HepG2 (cell line): ENCODE results near the gene MFAP1. TPM values are rescaled to one million over a fixed set of nuclear protein-coding genes. Genes with fewer than 3 reads are reported as not detected.

Experiments
- CEBPG ChIP-seq: IDR thresholded peaks from 2 replicates; pipeline ENCODE4 v1.6.1; 2016
- GABPA ChIP-seq, 2 experiments: IDR thresholded peaks; 2 replicates each; pipeline ENCODE4 v1.6.1; 2011 to 2016; ENCODE audit warnings: low read depth in 2 of 2, low read length in 1 of 2, missing biosample characterization in 1 of 2, missing genetic modification characterization in 1 of 2
- HMGXB3 ChIP-seq: sonication (generic); formaldehyde crosslinking; IDR thresholded peaks from 2 replicates; pipeline ENCODE4 v1.4.0; 2020; ENCODE audit warnings: missing genetic modification reagents, borderline replicate concordance
- IRF2 ChIP-seq: IDR thresholded peaks from 2 replicates; pipeline ENCODE4 v1.6.1; 2018; ENCODE audit warnings: missing genetic modification reagents, missing compliant biosample characterization
- MED13 ChIP-seq: sonication (generic); formaldehyde crosslinking; IDR thresholded peaks from 2 replicates; pipeline ENCODE4 v1.5.0; 2020; ENCODE audit warnings: missing genetic modification reagents
- MYNN ChIP-seq: sonication (generic); formaldehyde crosslinking; IDR thresholded peaks from 2 replicates; pipeline ENCODE4 v1.4.0; 2020; ENCODE audit warnings: mild to moderate bottlenecking, low read depth, missing genetic modification reagents
- NFRKB ChIP-seq: fragments of 450-650 bp; IDR thresholded peaks from 2 replicates; pipeline ENCODE4 v1.6.1; 2017
- SIX1 ChIP-seq: sonication (generic); formaldehyde crosslinking; IDR thresholded peaks from 2 replicates; pipeline ENCODE4 v1.4.0; 2020; ENCODE audit warnings: missing genetic modification reagents, borderline replicate concordance
- SOX13 ChIP-seq, 3 experiments: fragments of 450-650 bp in 1 of 3; sonication (generic) in 1 of 3; formaldehyde crosslinking in 1 of 3; IDR thresholded peaks in 2 of 3; conservative IDR thresholded peaks in 1 of 3; 2 replicates each; pipeline versions ENCODE4 v1.5.0 to v1.6.1; 2016 to 2020; ENCODE audit warnings: antibody characterized with exemption in 1 of 3, mild to moderate bottlenecking in 1 of 3, missing compliant biosample characterization in 1 of 3, missing genetic modification reagents in 1 of 3, moderate library complexity in 1 of 3
- SSRP1 ChIP-seq: IDR thresholded peaks from 2 replicates; pipeline ENCODE4 v1.6.1; 2016; ENCODE audit warnings: control low read depth
- TFDP2 ChIP-seq: sonication (generic); formaldehyde crosslinking; IDR thresholded peaks from 2 replicates; pipeline ENCODE4 v1.4.0; 2020; ENCODE audit warnings: missing genetic modification reagents
- YY1 ChIP-seq: IDR thresholded peaks from 2 replicates; pipeline ENCODE4 v1.6.1; 2011; ENCODE audit warnings: low read length, low read depth, moderate library complexity, mild to moderate bottlenecking; ENCODE audit not compliant: insufficient read depth, insufficient replicate concordance
- ZFAT ChIP-seq: sonication (generic); formaldehyde crosslinking; conservative IDR thresholded peaks from 2 replicates; pipeline ENCODE4 v1.8.1; 2023; ENCODE audit warnings: missing genetic modification reagents, inconsistent platforms
- ZKSCAN8 ChIP-seq: IDR thresholded peaks from 2 replicates; pipeline ENCODE4 v1.6.1; 2016; ENCODE audit warnings: borderline replicate concordance, missing genetic modification reagents, missing compliant biosample characterization
- ZNF10 ChIP-seq: sonication (generic); formaldehyde crosslinking; IDR thresholded peaks from 2 replicates; pipeline ENCODE4 v1.4.0; 2020; ENCODE audit warnings: mild to moderate bottlenecking, low read depth, missing genetic modification reagents, borderline replicate concordance
- ZNF143 ChIP-seq: sonication (generic); formaldehyde crosslinking; IDR thresholded peaks from 2 replicates; pipeline ENCODE4 v1.4.0; 2020; ENCODE audit warnings: missing genetic modification reagents
- ZNF253 ChIP-seq: sonication (generic); formaldehyde crosslinking; IDR thresholded peaks from 2 replicates; pipeline ENCODE4 v1.8.0; 2022; ENCODE audit warnings: mild to moderate bottlenecking, missing genetic modification reagents, borderline replicate concordance
- ZNF547 ChIP-seq: sonication (generic); formaldehyde crosslinking; IDR thresholded peaks from 2 replicates; pipeline ENCODE4 v1.5.1; 2020; ENCODE audit warnings: mild to moderate bottlenecking, missing genetic modification reagents
- ZNF775 ChIP-seq: sonication (generic); formaldehyde crosslinking; IDR thresholded peaks from 2 replicates; pipeline ENCODE4 v1.4.0; 2020; ENCODE audit warnings: missing genetic modification reagents, mild to moderate bottlenecking, moderate library complexity, borderline replicate concordance
- polyA plus RNA-seq, 8 experiments: library from polyadenylated mRNA; depleted of rRNA in 3 of 8; stranded (reverse) in 7 of 8; unstranded in 1 of 8; fragments of >200 nt; fragmentation: Illumina TruSeq in 4 of 8; extraction: Trizol in 4 of 8; gene quantifications; 2 replicates each; pipeline versions ENCODE4 v1.2.1 to v1.2.3, GENCODE V29; 2011 to 2016; ENCODE audit warnings: low read depth in 4 of 8, missing spikeins in 1 of 8, mixed read lengths in 1 of 8; ENCODE audit not compliant: insufficient read depth in 1 of 8
- total RNA-seq, 5 experiments: library from RNA; depleted of rRNA; stranded (reverse); fragments of >200 nt; fragmentation: Illumina TruSeq; extraction: Trizol; gene quantifications; 2 replicates each; pipeline ENCODE4 v1.2.3, GENCODE V29; 2016; ENCODE audit warnings: low read depth in 1 of 5
- TF ChIP-seq, protein P1 (sequence below): sonication (generic); formaldehyde crosslinking; IDR thresholded peaks from 2 replicates; pipeline ENCODE4 v1.5.1; 2020; ENCODE audit warnings: missing genetic modification reagents, mild to moderate bottlenecking, borderline replicate concordance
- TF ChIP-seq, protein P2 (sequence below): sonication (generic); formaldehyde crosslinking; IDR thresholded peaks from 2 replicates; pipeline ENCODE4 v1.4.0; 2020; ENCODE audit warnings: missing genetic modification reagents, borderline replicate concordance

MFAP1 gene
- total and polyA plus RNA-seq, 2 of the 13 experiments (the other 11 are each of a cell fraction or from before 2014, with no cell fraction given), result 11.8 to 39.5 TPM

DNA sequence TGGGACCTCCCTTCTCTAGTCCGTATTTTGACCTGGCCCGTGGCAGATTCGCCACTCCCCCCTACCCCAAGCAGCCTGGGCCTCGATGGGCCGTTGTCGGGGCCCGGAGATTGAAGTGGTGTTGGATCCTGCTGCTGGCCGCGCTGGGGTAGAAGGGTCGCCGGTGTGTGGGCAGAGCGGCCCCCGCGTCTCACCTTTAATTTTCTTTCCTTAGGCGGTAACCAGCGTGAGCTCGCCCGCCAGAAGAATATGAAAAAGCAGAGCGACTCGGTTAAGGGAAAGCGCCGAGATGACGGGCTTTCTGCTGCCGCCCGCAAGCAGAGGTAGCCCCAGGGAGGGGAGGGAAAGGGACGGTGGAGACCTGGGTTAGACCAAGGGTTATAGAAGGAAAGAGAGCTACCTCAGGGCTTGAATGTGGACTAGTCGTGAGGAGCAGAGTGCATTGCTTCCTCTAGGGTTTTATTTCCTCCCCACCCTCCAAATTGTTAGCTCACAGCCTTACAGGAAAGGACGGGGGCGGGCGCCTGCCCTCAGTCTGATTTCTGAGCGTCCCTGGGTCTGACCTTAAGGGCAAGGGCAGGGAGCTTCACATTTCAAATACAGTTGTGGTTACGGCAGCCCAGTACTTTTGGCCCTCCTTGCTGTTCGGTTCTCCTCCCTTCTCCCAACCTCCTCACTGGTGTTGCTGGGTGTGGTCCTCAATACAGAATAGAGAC, 31.6 kb downstream of the MFAP1 start (continued):
- TF ChIP-seq HMGXB3 (CRISPR knock-in tag) (0 out of 2 replicates have a peak, but pooled peaks have one; percentile 14), TFDP2 (CRISPR knock-in tag) (no peak), ZKSCAN8 (CRISPR knock-in tag) (no peak), MYNN (no peak), ZNF253 (0 out of 2 replicates have a peak, but pooled peaks have one; percentile 39), ZNF143 (CRISPR knock-in tag) (no peak), SIX1 (no peak), ZFAT (peak; percentile 81; the same call in 1 of the 2 replicates), ZNF10 (CRISPR knock-in tag) (no peak), NFRKB (no peak), MED13 (CRISPR knock-in tag) (no peak), GABPA (IDR thresholded peaks at IDR 0.05; ENCODE audit: low read depth, low read length) (no peak), GABPA (CRISPR knock-in tag; IDR thresholded peaks at IDR 0.05; ENCODE audit: low read depth) (no peak), ZNF547 (CRISPR knock-in tag) (no peak), CEBPG (CRISPR knock-in tag) (no peak), SOX13 (IDR thresholded peaks at IDR 0.05) (no peak), SOX13 (CRISPR knock-in tag; conservative IDR thresholded peaks at IDR 0.05 in 1 of 2, IDR thresholded peaks at IDR 0.05 in 1 of 2) (no peak), SSRP1 (CRISPR knock-in tag) (no peak), IRF2 (no peak), ZNF775 (CRISPR knock-in tag) (no peak), YY1 (no peak)
- TF ChIP-seq, protein P1, sequence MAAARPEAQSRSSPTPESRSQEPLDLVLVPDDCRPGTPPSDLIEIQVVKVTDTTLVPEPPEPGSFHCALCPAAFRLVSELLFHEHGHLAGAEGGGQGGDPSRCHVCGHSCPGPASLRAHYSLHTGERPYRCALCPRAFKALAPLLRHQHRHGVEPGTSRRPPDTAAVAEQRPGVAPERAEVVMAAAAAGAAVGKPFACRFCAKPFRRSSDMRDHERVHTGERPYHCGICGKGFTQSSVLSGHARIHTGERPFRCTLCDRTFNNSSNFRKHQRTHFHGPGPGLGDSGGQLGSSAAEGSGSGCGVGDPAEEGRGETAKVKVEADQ (CRISPR knock-in tag), result no peak
- TF ChIP-seq, protein P2, sequence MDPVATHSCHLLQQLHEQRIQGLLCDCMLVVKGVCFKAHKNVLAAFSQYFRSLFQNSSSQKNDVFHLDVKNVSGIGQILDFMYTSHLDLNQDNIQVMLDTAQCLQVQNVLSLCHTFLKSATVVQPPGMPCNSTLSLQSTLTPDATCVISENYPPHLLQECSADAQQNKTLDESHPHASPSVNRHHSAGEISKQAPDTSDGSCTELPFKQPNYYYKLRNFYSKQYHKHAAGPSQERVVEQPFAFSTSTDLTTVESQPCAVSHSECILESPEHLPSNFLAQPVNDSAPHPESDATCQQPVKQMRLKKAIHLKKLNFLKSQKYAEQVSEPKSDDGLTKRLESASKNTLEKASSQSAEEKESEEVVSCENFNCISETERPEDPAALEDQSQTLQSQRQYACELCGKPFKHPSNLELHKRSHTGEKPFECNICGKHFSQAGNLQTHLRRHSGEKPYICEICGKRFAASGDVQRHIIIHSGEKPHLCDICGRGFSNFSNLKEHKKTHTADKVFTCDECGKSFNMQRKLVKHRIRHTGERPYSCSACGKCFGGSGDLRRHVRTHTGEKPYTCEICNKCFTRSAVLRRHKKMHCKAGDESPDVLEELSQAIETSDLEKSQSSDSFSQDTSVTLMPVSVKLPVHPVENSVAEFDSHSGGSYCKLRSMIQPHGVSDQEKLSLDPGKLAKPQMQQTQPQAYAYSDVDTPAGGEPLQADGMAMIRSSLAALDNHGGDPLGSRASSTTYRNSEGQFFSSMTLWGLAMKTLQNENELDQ (CRISPR knock-in tag), result no peak
